Gastrocnemius medialis (tissue), 4 donors: ENCODE results near the gene AHSA1.

Source experiments
- CTCF ChIP-seq, 5 experiments: fragments of 450-650 bp in 3 of 5; fragments of 200-600 bp in 2 of 5; sonication (generic) in 2 of 5; IDR thresholded peaks in 4 of 5; conservative IDR thresholded peaks in 1 of 5; 1 replicate in 4 of 5; 2 replicates in 1 of 5; pipeline ENCODE4 v1.5.1; 2016 to 2019; ENCODE audit warnings: antibody characterized with exemption in 5 of 5, mild to moderate bottlenecking in 3 of 5, moderate library complexity in 3 of 5
- POLR2A ChIP-seq, 2 donors: fragments of 450-650 bp; IDR thresholded peaks; one replicate each; pipeline ENCODE4 v1.6.1; 2017; ENCODE audit warnings: antibody characterized with exemption in 2 of 2, mild to moderate bottlenecking in 2 of 2, moderate library complexity in 2 of 2

GRCh38 chr14:77508876-77509275, 51.0 kb downstream of the AHSA1 start:
- TF ChIP-seq CTCF (IDR thresholded peaks at IDR 0.05 in 4 of 5, conservative IDR thresholded peaks at IDR 0.05 in 1 of 5), result no peak
- TF ChIP-seq POLR2A (IDR thresholded peaks at IDR 0.05), result no peak
